ENCODE data around the gene TNFRSF1B. TPM values are rescaled to one million over a fixed set of nuclear protein-coding genes. Genes with fewer than 3 reads are reported as not detected.

The TNFRSF1B gene
- polyA plus RNA-seq, 1 donor from 2014 or later, result not detected

- H3K27ac ChIP-seq (ENCODE audit: low read length), result no peak overlapping the region
- no peaks in the 10 kb centered on the region for H3K27me3 ChIP-seq (ENCODE audit: insufficient read depth, low read depth, low read length)
- H2AFZ ChIP-seq (ENCODE audit: low read depth, low read length), result no peak overlapping the region
- no peaks in the 10 kb centered on the region for H3K9me3 ChIP-seq (ENCODE audit: low read length)
- TF ChIP-seq POLR2AphosphoS5 (IDR thresholded peaks at IDR 0.05), result no peak
- TF ChIP-seq RAD21 (conservative IDR thresholded peaks at IDR 0.05), result no peak
- TF ChIP-seq EP300 (conservative IDR thresholded peaks at IDR 0.05; ENCODE audit: poor library complexity, severe bottlenecking), result no peak
- no peak for TF ChIP-seq CTCF (IDR thresholded peaks at IDR 0.05; ENCODE audit: poor library complexity, severe bottlenecking)
- no peak for TF ChIP-seq EZH2 (IDR thresholded peaks at IDR 0.05; ENCODE audit: borderline replicate concordance, insufficient read depth, low read length, poor library complexity, severe bottlenecking)
- H3K9me2 ChIP-seq (ENCODE audit: insufficient read depth, low read length), result no peaks in the 10 kb centered on the region
- no peak overlapping the region for H3K9ac ChIP-seq (ENCODE audit: low read length)
- no peak overlapping the region for H3K4me2 ChIP-seq (ENCODE audit: low read length)
- no peaks in the 10 kb centered on the region for H3K36me3 ChIP-seq (ENCODE audit: insufficient read depth, low read length)
- no peaks in the 10 kb centered on the region for H3F3A ChIP-seq (ENCODE audit: insufficient read depth, low read length, poor library complexity, severe bottlenecking)
- no peaks in the 10 kb centered on the region for H4K20me1 ChIP-seq (ENCODE audit: insufficient read depth)
- H3K4me3 ChIP-seq (ENCODE audit: low read length), result no peak overlapping the region
- H3K79me2 ChIP-seq (replicated peaks; ENCODE audit: insufficient read depth, low read length), result peaks cover 19% of the 10 kb centered on the region
Observed at GRCh38 chr1:12228979-12229378, 62.2 kb downstream of the TNFRSF1B start.

- H3K27me3 ChIP-seq (ENCODE audit: insufficient read depth, low read depth, low read length), result no peaks in the 10 kb centered on the region
- no peak overlapping the region for H3K4me3 ChIP-seq (ENCODE audit: low read length)
- no peak overlapping the region for H3K27ac ChIP-seq (ENCODE audit: low read length)
- H3K4me2 ChIP-seq (ENCODE audit: low read length), result no peak overlapping the region
- H3K9me2 ChIP-seq (ENCODE audit: insufficient read depth, low read length), result no peaks in the 10 kb centered on the region
- TF ChIP-seq REST (IDR thresholded peaks at IDR 0.05; ENCODE audit: borderline replicate concordance), result no peak
- TF ChIP-seq SMC3 (conservative IDR thresholded peaks at IDR 0.05; ENCODE audit: poor library complexity), result no peak
- no peak for TF ChIP-seq EZH2 (IDR thresholded peaks at IDR 0.05; ENCODE audit: borderline replicate concordance, insufficient read depth, low read length, poor library complexity, severe bottlenecking)
- TF ChIP-seq CTCF (IDR thresholded peaks at IDR 0.05; ENCODE audit: poor library complexity, severe bottlenecking), result no peak
- TF ChIP-seq RAD21 (conservative IDR thresholded peaks at IDR 0.05), result no peak
- no peak for TF ChIP-seq MXI1 (conservative IDR thresholded peaks at IDR 0.05; ENCODE audit: poor library complexity, severe bottlenecking)
- TF ChIP-seq EP300 (conservative IDR thresholded peaks at IDR 0.05; ENCODE audit: poor library complexity, severe bottlenecking), result no peak
- no peak for TF ChIP-seq POLR2AphosphoS5 (IDR thresholded peaks at IDR 0.05)
- no peak for TF ChIP-seq TAF1 (IDR thresholded peaks at IDR 0.05; ENCODE audit: low read depth)
- H3K9me3 ChIP-seq (ENCODE audit: low read length), result no peaks in the 10 kb centered on the region
- no peaks in the 10 kb centered on the region for H3K36me3 ChIP-seq (ENCODE audit: insufficient read depth, low read length)
- no peaks in the 10 kb centered on the region for H4K20me1 ChIP-seq (ENCODE audit: insufficient read depth)
- no peak overlapping the region for H3K9ac ChIP-seq (ENCODE audit: low read length)
- no peaks in the 10 kb centered on the region for H3F3A ChIP-seq (ENCODE audit: insufficient read depth, low read length, poor library complexity, severe bottlenecking)
- peaks cover 19% of the 10 kb centered on the region for H3K79me2 ChIP-seq (replicated peaks; ENCODE audit: insufficient read depth, low read length)
- H2AFZ ChIP-seq (ENCODE audit: low read depth, low read length), result no peak overlapping the region
Observed at GRCh38 chr1:12229386-12229834, 62.6 kb downstream of the TNFRSF1B start.

All from neural cell (in vitro differentiated cells).